ENCODE measurements around the gene TMEM207. TPM values are rescaled to one million over a fixed set of nuclear protein-coding genes. Genes with fewer than 3 reads are reported as not detected.

Gene TMEM207
- total and polyA plus RNA-seq, 2 of the 13 experiments (the other 11 are each of a cell fraction or from before 2014, with no cell fraction given), result not detected

DNA sequence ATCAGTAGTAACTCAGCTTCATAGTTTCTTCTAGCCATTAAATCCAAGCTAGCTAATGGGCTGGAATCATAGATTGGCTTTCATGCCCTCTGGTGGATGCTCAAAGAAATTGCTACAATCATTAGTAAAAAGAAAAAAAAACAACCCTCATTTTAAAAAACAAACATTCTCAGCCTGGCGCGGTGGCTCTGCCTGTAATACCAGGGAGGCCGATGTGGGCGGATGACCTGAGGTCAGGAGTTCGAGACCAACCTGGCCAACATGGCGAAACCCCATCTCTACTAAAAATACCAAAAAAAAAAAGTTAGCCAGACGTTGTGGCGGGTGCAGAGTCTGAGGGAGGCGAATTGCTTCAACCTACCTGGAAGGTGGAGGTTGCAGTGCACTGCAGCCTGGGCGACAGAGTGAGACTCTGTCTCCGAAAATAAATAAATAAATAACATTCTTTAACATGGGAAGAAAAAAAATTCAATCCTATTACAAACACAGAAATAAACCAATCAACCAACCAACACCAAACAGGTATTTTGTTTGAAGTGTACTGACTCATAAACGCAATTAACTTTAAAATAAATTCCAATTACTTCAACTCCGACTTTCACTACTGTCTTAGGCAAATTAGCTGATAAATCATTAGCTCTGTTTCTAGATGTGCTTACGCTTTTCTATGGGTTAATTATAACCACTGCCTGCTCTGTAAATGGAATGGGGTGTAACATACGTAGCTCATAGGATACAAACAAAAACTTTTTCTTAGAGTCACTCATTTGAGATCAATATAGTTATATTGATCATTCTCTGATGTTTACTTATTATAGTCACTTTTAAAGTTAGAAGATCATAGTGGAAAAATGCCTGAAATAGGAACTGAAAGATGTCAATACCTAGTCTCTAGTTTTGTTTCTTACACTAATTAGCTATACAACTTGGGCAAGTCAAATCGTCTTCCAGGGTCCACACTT lies 24.9 kb downstream of the TMEM207 start (continued):
- TF ChIP-seq, protein P1, sequence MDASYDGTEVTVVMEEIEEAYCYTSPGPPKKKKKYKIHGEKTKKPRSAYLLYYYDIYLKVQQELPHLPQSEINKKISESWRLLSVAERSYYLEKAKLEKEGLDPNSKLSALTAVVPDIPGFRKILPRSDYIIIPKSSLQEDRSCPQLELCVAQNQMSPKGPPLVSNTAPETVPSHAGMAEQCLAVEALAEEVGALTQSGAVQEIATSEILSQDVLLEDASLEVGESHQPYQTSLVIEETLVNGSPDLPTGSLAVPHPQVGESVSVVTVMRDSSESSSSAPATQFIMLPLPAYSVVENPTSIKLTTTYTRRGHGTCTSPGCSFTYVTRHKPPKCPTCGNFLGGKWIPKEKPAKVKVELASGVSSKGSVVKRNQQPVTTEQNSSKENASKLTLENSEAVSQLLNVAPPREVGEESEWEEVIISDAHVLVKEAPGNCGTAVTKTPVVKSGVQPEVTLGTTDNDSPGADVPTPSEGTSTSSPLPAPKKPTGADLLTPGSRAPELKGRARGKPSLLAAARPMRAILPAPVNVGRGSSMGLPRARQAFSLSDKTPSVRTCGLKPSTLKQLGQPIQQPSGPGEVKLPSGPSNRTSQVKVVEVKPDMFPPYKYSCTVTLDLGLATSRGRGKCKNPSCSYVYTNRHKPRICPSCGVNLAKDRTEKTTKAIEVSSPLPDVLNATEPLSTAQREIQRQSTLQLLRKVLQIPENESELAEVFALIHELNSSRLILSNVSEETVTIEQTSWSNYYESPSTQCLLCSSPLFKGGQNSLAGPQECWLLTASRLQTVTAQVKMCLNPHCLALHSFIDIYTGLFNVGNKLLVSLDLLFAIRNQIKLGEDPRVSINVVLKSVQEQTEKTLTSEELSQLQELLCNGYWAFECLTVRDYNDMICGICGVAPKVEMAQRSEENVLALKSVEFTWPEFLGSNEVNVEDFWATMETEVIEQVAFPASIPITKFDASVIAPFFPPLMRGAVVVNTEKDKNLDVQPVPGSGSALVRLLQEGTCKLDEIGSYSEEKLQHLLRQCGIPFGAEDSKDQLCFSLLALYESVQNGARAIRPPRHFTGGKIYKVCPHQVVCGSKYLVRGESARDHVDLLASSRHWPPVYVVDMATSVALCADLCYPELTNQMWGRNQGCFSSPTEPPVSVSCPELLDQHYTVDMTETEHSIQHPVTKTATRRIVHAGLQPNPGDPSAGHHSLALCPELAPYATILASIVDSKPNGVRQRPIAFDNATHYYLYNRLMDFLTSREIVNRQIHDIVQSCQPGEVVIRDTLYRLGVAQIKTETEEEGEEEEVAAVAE (CRISPR knock-in tag; IDR thresholded peaks at IDR 0.05; ENCODE audit: borderline replicate concordance), result 0 out of 2 replicates have a peak, but pooled peaks have one; percentile 18
- TF ChIP-seq HHEX (CRISPR knock-in tag; IDR thresholded peaks at IDR 0.05) (no peak), TARDBP (CRISPR knock-in tag; IDR thresholded peaks at IDR 0.05) (peak; percentile 62), KDM1A (CRISPR knock-in tag; IDR thresholded peaks at IDR 0.05) (peak; percentile 35; the same call in 1 of the 2 replicates), ZNF431 (CRISPR knock-in tag; IDR thresholded peaks at IDR 0.05; ENCODE audit: borderline replicate concordance, low read depth) (no peak), FOXA3 (CRISPR knock-in tag; IDR thresholded peaks at IDR 0.05) (0 out of 2 replicates have a peak, but pooled peaks have one; percentile 32), KLF6 (CRISPR knock-in tag; IDR thresholded peaks at IDR 0.05) (no peak), FOSL2 (CRISPR knock-in tag; IDR thresholded peaks at IDR 0.05) (peak; percentile 30; the same call in 1 of the 2 replicates), ZMYM4 (CRISPR knock-in tag; IDR thresholded peaks at IDR 0.05) (peak; percentile 85), SPEN (CRISPR knock-in tag; IDR thresholded peaks at IDR 0.05; ENCODE audit: low read depth) (no peak), ONECUT2 (CRISPR knock-in tag; IDR thresholded peaks at IDR 0.05) (0 out of 2 replicates have a peak, but pooled peaks have one; percentile 23), HDAC2 (CRISPR knock-in tag; IDR thresholded peaks at IDR 0.05) (peak; percentile 38; the same call in 1 of the 2 replicates), ZNF605 (CRISPR knock-in tag; IDR thresholded peaks at IDR 0.05) (no peak), ZNF33B (CRISPR knock-in tag; IDR thresholded peaks at IDR 0.05) (no peak), ZNF501 (CRISPR knock-in tag; IDR thresholded peaks at IDR 0.05) (peak; percentile 52; the same call in 1 of the 2 replicates), TOE1 (CRISPR knock-in tag; IDR thresholded peaks at IDR 0.05) (no peak)
- TF ChIP-seq, protein P2, sequence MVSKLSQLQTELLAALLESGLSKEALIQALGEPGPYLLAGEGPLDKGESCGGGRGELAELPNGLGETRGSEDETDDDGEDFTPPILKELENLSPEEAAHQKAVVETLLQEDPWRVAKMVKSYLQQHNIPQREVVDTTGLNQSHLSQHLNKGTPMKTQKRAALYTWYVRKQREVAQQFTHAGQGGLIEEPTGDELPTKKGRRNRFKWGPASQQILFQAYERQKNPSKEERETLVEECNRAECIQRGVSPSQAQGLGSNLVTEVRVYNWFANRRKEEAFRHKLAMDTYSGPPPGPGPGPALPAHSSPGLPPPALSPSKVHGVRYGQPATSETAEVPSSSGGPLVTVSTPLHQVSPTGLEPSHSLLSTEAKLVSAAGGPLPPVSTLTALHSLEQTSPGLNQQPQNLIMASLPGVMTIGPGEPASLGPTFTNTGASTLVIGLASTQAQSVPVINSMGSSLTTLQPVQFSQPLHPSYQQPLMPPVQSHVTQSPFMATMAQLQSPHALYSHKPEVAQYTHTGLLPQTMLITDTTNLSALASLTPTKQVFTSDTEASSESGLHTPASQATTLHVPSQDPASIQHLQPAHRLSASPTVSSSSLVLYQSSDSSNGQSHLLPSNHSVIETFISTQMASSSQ (IDR thresholded peaks at IDR 0.05; ENCODE audit: low read depth), result peak; percentile 24; the same call in 1 of the 2 replicates
- TF ChIP-seq, protein P2 (CRISPR knock-in tag; IDR thresholded peaks at IDR 0.05; ENCODE audit: borderline replicate concordance), result no peak
- TF ChIP-seq, protein P3, sequence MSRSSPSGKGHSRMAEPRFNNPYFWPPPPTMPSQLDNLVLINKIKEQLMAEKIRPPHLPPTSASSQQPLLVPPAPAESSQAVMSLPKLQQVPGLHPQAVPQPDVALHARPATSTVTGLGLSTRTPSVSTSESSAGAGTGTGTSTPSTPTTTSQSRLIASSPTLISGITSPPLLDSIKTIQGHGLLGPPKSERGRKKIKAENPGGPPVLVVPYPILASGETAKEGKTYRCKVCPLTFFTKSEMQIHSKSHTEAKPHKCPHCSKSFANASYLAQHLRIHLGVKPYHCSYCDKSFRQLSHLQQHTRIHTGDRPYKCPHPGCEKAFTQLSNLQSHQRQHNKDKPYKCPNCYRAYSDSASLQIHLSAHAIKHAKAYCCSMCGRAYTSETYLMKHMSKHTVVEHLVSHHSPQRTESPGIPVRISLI (CRISPR knock-in tag; IDR thresholded peaks at IDR 0.05; ENCODE audit: borderline replicate concordance), result peak; percentile 93
